Heart left ventricle (tissue), 16 donors: Measurements from ENCODE around the gene PTCD3. TPM values are rescaled to one million over a fixed set of nuclear protein-coding genes. Genes with fewer than 3 reads are reported as not detected.

Experiments
- ATAC-seq, 4 donors: fragments of 200-7000 bp; cut with Tn5 transposase; one replicate each; pipeline ENCODE4 v1.9.1; 2020 to 2022; ENCODE audit warnings: moderate library complexity in 4 of 4, mild to moderate bottlenecking in 3 of 4, moderate number of reproducible peaks in 1 of 4
- DNase-seq, 5 donors: peaks; one replicate each; pipeline ENCODE4 v3.0.0-alpha.2; 2020
- H3K27ac ChIP-seq, 12 donors: fragments of 200-600 bp; sonication (generic) in 4 of 12; one replicate each; pipeline versions ENCODE4 v1.5.0 to v1.8.0; 2016 to 2022; ENCODE audit warnings: mild to moderate bottlenecking in 2 of 12
- H3K27me3 ChIP-seq, 9 donors: fragments of 200-600 bp; sonication (generic) in 2 of 9; one replicate each; pipeline versions ENCODE4 v1.5.1 to v1.8.0; 2016 to 2022; ENCODE audit warnings: mild to moderate bottlenecking in 3 of 9
- H3K36me3 ChIP-seq, 9 donors: fragments of 200-600 bp; sonication (generic) in 2 of 9; one replicate each; pipeline versions ENCODE4 v1.5.0 to v1.8.0; 2018 to 2022; ENCODE audit warnings: mild to moderate bottlenecking in 2 of 9
- H3K4me1 ChIP-seq, 12 donors: fragments of 200-600 bp; sonication (generic) in 4 of 12; one replicate each; pipeline versions ENCODE4 v1.5.0 to v1.8.0; 2016 to 2022; ENCODE audit warnings: mild to moderate bottlenecking in 3 of 12
- H3K4me3 ChIP-seq, 12 donors: fragments of 200-600 bp; sonication (generic) in 4 of 12; one replicate each; pipeline versions ENCODE4 v1.5.0 to v1.8.0; 2017 to 2022; ENCODE audit warnings: mild to moderate bottlenecking in 9 of 12, moderate library complexity in 4 of 12
- H3K9me3 ChIP-seq, 12 donors: fragments of 200-600 bp; sonication (generic) in 4 of 12; one replicate each; pipeline versions ENCODE4 v1.5.0 to v1.8.0; 2016 to 2022; ENCODE audit warnings: mild to moderate bottlenecking in 1 of 12
- CTCF ChIP-seq, 12 donors: fragments of 200-600 bp; sonication (generic) in 4 of 12; IDR thresholded peaks; one replicate each; pipeline versions ENCODE4 v1.5.0 to v1.8.0; 2018 to 2022; ENCODE audit warnings: antibody characterized with exemption in 12 of 12, mild to moderate bottlenecking in 5 of 12
- POLR2A ChIP-seq, 2 donors: fragments of 450-650 bp; IDR thresholded peaks; one replicate each; pipeline ENCODE4 v1.6.1; 2017; ENCODE audit warnings: antibody characterized with exemption in 2 of 2, mild to moderate bottlenecking in 2 of 2, moderate library complexity in 2 of 2
- WGBS, 4 donors: extraction: QIAGEN DNeasy Blood & Tissue Kit in 2 of 4; methylation state at CpG; one replicate each; pipeline versions ENCODE4 v1.1.5 to v1.1.7; 2013 to 2018; 5-methylcytosine and 5-hydroxymethylcytosine counted together
- intact Hi-C, 10 donors: fragments of 100-400 bp; cut with DNase I; formaldehyde crosslinking; loops; one replicate each; pipeline versions ENCODE4 v1.11.1 to v1.14.2; 2022
- long read RNA-seq, 3 donors: library from polyadenylated mRNA; unstranded; transcript quantifications; one replicate each; pipeline ENCODE4 v2.0.0, GENCODE V29; 2020 to 2021
- polyA plus RNA-seq, 2 donors: library from polyadenylated mRNA; stranded (reverse); fragments of 200-250 nt; gene quantifications; one replicate each; pipeline ENCODE4 v1.2.3, GENCODE V29; 2013
- total RNA-seq, 9 donors: library from RNA; depleted of rRNA in 2 of 9; stranded (reverse); fragments of >200 nt in 2 of 9; fragmentation: NEBNext Ultra II Directional in 3 of 9; extraction: Animal tissue kit (Norgen Biotek cat#: 25700) in 3 of 9; gene quantifications; one replicate each; pipeline versions ENCODE4 v1.1.0 to v1.2.4, GENCODE V29; 2016 to 2023
- donor health status: ischemic (EF 13 %, LVEDD 7.1; RV severe dilation, severe dysfunction).
- donor health status: healthy with polysubstance abuse.
- donor health status: DM: no; HTN: yes; CAD: no.
- donor health status: DM: no; HTN: no; CAD: no.
- donor health status: ischemic (EF 25% LVEDD 6.9; RV normal size, moderate dysfunction).
- donor health status: ischemic (EF 25% LVEDD 5.7; RV mildly dilated, moderate dysfunction).
- donor health status: healthy.
- donor health status: DM: yes; HTN: yes; CAD: no.
- donor health status: ischemic (EF 35%, LVEDD 5.7; RV mildly dilated, moderate dysfunction).
- donor health status: nonischemic (EF 11% LVEDD 7.7; RV severe dilation, severe dysfunction).
- donor health status: DM: yes; HTN: yes; CAD: no.
- donor health status: PGD.
- donor health status: ischemic (EF 29% LVEDD 5.4; RV normal size, mild dysfunction).
- donor health status: nonischemic (EF 23%, LVEDD 6.1; RV moderate dilation, normal function).

Gene PTCD3
- total RNA-seq = 100 to 1,000 TPM in 8 of 9 donors, 10 to 100 TPM in 1; 99.3 to 210 (median 125) TPM
- polyA plus RNA-seq = 10 to 100 TPM; 25.0 to 46.4 TPM
- long read RNA-seq, donor 1, full-length matches to known transcripts = 83 of 110 reads
- long read RNA-seq, donor 1, partial matches to known transcripts = 9 of 110 reads
- long read RNA-seq, donor 1, other reads (novel, unspliced or antisense) = 18 of 110 reads
- long read RNA-seq, donor 2, full-length matches to known transcripts = 112 of 156 reads
- long read RNA-seq, donor 2, partial matches to known transcripts = 13 of 156 reads
- long read RNA-seq, donor 2, other reads (novel, unspliced or antisense) = 31 of 156 reads
- long read RNA-seq, donor 3, full-length matches to known transcripts = 39 of 60 reads
- long read RNA-seq, donor 3, partial matches to known transcripts = 3 of 60 reads
- long read RNA-seq, donor 3, other reads (novel, unspliced or antisense) = 18 of 60 reads

- Histone ChIP-seq H3K36me3 (peaks cover 0 to 52% (median 29%) of the 10 kb centered on the region in 9 donors), H3K4me1 (peaks cover 5 to 41% (median 32%) of the 10 kb centered on the region in 12 donors), H3K27me3 (no peaks in the 10 kb centered on the region), H3K9me3 (no peaks in the 10 kb centered on the region), H3K27ac (peak within 1 kb of the TSS; percentile 66 to 89 (median 84)), H3K4me3 (peak within 1 kb of the TSS; percentile 65 to 93 (median 77))
- intact Hi-C loops = no loop called here
- whole genome bisulfite sequencing, 4 donors = 0 to 1% (median 1%) methylated on average over 41 to 44 of the region's 44 CpGs
- TF ChIP-seq CTCF (IDR thresholded peaks at IDR 0.05) = no peak
- TF ChIP-seq POLR2A (IDR thresholded peaks at IDR 0.05) = peak in 1 of 2 donors; percentile 55
- peak; percentile 94 to 97 (median 96) for ATAC-seq
- DNase-seq = peak; percentile 94 to 96 (median 96)
These were observed at the start of gene PTCD3 for GRCh38 chr2:86105969-86106945. PTCD3 (plus strand) TSS chr2:86106235; CDS start chr2:86106248, 13 bp downstream.

GRCh38 chr2:86056590-86057331, 49.3 kb upstream of the PTCD3 start:
- H3K36me3 ChIP-seq = peaks cover 2 to 70% (median 52%) of the 10 kb centered on the region in 9 donors
- ATAC-seq = no peak
- intact Hi-C loops = no loop called here

GRCh38 chr2:86062043-86062442, 44.0 kb upstream of the PTCD3 start:
- DNase-seq = no peak
- H3K9me3 ChIP-seq = peaks cover 0 to 17% (median 0%) of the 10 kb centered on the region in 12 donors
- intact Hi-C loops = no loop called here
- peaks cover 0 to 80% (median 52%) of the 10 kb centered on the region in 9 donors for H3K36me3 ChIP-seq
- H3K27ac ChIP-seq = peak overlapping the region in 1 of 12 donors; percentile 17
- H3K4me1 ChIP-seq = peaks cover 0 to 15% (median 5%) of the 10 kb centered on the region in 12 donors
- 69 to 77% (median 71%) methylated on average over 2 of the region's 2 CpGs for WGBS, 4 donors
- no peak for ATAC-seq
- H3K27me3 ChIP-seq = no peaks in the 10 kb centered on the region
- no peak overlapping the region for H3K4me3 ChIP-seq
- TF ChIP-seq POLR2A (IDR thresholded peaks at IDR 0.05) (no peak), CTCF (IDR thresholded peaks at IDR 0.05) (no peak)

More at GRCh38 chr2:86056590-86057331, 49.3 kb upstream of the PTCD3 start:
- no peaks in the 10 kb centered on the region for H3K9me3 ChIP-seq
- TF ChIP-seq CTCF (IDR thresholded peaks at IDR 0.05) (no peak), POLR2A (IDR thresholded peaks at IDR 0.05) (no peak)
- H3K27ac ChIP-seq = no peak overlapping the region
- 91 to 95% (median 93%) methylated on average over 4 of the region's 4 CpGs for WGBS, 4 donors
- no peak overlapping the region for H3K4me3 ChIP-seq
- no peak for DNase-seq
- H3K4me1 ChIP-seq = peaks cover 0 to 6% (median under 1%) of the 10 kb centered on the region in 12 donors
- H3K27me3 ChIP-seq = no peaks in the 10 kb centered on the region
